Measurements from ENCODE around the gene DYSF.

Gene DYSF

DNA sequence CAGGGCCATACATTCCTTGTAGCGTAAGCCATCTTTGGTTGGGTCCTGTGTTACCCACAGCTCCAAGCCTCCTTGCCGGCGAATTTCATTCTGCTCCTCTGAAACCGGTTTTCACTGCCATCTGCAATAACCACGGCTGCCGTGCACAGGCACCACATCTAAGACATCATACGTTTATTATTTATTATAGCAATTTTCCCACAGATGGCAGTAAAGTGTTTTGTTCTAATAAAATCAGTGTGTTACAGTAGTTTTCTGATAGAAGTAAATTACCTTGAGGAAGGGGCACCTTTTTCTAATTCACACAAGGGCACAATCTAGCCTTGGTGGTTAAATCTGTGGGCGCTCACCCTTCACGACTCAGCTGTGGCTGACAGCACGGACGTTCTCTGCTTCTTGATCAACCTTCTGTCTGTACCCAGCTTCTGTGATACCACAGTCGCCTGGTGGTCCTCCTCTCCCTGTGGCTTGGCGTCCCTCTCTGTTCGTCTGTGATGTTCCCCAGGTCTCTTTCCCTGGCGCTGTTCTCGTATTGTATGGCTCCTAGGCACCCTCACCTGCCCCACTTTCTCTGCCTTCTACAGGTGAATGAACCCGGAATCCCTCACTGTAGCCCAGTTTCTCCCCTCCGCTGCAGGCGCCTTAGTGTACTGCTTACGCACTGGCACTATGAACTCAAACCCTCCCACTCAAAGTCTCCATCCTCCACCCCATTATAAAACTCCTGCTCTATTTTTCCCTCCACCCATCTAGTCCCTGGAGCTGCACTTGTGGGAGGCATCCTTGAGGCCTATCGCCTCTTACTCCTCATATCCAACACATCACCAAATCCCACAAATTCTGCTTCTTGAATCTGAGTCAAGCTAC lies 236.8 kb downstream of the DYSF start:
- Mint-ChIP-seq H3K27me3 (peaks cover 9% of the 10 kb centered on the region), H3K4me3 (no peak overlapping the region), H3K9me3 (peaks cover 15% of the 10 kb centered on the region), H3K36me3 (no peaks in the 10 kb centered on the region), H3K27ac (no peak overlapping the region), H3K4me1 (no peaks in the 10 kb centered on the region)
- ATAC-seq: no peak

DNA sequence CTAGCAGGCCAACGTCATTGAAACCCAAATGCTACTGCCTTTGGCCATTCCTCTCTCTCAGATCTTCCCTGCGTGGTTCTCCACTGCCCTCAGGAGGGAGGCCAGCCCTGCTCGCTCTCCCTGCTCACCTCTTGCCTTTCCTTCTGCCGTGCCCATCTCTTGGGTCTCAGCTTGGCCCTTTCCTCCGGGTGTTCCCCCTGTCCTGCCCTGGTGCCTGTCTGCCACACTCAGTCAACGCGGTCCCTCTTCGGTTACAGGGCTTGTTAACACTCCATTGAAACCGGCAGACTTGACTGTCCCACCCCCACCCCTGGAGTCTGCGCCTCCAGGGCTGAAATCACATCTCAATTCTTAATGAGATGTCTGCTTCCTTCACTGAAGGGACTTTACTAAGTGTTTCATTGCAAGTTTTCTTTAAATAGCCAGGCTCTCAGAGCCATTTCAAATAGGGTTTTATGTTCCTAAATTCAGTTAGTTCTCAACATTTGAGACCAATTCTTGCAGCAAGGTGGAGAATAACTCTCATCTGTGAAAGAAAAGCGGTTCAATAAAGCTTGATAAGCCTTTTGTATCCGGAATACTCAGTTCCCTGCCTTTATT lies 237.6 kb downstream of the DYSF start:
- H3K4me3 Mint-ChIP-seq: no peak overlapping the region
- H3K27me3 Mint-ChIP-seq: peaks cover 9% of the 10 kb centered on the region
- H3K27ac Mint-ChIP-seq: no peak overlapping the region
- ATAC-seq: no peak
- no peaks in the 10 kb centered on the region for H3K36me3 Mint-ChIP-seq
- peaks cover 15% of the 10 kb centered on the region for H3K9me3 Mint-ChIP-seq
- H3K4me1 Mint-ChIP-seq: no peaks in the 10 kb centered on the region

- Mint-ChIP-seq H3K4me1 (no peaks in the 10 kb centered on the region), H3K9me3 (peaks cover 15% of the 10 kb centered on the region), H3K36me3 (no peaks in the 10 kb centered on the region), H3K27me3 (peaks cover 9% of the 10 kb centered on the region), H3K27ac (no peak overlapping the region), H3K4me3 (no peak overlapping the region)
- ATAC-seq: no peak
Measured at GRCh38 chr2:71691747-71692441, 238.5 kb downstream of the DYSF start.

DNA sequence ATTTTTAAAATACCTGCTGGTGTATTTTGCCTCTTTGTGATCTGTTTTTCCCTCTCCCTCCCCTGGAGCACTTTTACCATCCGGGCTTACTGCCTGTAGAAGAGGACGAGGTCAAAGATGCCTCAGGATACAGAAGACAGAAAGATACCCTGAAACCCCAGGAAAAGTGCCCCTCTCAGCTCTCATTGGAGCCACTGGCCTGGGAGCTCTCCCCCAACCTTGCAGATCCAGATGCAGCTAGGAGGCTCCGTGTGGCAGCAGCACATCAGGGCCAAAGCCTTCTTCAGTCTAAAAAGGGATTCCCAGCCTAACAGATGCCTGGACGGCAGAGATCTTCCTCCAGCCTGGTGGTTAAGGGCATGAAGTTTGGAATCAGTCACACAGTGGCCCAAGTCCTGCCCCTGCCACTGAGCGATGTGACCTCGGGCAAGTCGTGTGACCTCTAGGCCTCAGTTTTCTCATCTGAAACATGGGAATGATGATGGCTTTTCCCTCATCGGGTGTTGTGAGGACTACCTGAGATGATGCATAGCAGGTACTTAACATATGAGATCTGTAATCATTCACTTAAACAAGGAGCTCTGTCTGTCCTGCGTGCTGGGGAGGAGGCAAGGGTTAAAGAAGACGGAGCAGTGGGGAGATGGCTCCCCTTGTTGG lies 239.4 kb downstream of the DYSF start:
- H3K27ac Mint-ChIP-seq: no peak overlapping the region
- ATAC-seq: no peak
- peaks cover 13% of the 10 kb centered on the region for H3K9me3 Mint-ChIP-seq
- peaks cover 9% of the 10 kb centered on the region for H3K27me3 Mint-ChIP-seq
- no peaks in the 10 kb centered on the region for H3K4me1 Mint-ChIP-seq
- H3K4me3 Mint-ChIP-seq: no peak overlapping the region
- H3K36me3 Mint-ChIP-seq: no peaks in the 10 kb centered on the region

DNA sequence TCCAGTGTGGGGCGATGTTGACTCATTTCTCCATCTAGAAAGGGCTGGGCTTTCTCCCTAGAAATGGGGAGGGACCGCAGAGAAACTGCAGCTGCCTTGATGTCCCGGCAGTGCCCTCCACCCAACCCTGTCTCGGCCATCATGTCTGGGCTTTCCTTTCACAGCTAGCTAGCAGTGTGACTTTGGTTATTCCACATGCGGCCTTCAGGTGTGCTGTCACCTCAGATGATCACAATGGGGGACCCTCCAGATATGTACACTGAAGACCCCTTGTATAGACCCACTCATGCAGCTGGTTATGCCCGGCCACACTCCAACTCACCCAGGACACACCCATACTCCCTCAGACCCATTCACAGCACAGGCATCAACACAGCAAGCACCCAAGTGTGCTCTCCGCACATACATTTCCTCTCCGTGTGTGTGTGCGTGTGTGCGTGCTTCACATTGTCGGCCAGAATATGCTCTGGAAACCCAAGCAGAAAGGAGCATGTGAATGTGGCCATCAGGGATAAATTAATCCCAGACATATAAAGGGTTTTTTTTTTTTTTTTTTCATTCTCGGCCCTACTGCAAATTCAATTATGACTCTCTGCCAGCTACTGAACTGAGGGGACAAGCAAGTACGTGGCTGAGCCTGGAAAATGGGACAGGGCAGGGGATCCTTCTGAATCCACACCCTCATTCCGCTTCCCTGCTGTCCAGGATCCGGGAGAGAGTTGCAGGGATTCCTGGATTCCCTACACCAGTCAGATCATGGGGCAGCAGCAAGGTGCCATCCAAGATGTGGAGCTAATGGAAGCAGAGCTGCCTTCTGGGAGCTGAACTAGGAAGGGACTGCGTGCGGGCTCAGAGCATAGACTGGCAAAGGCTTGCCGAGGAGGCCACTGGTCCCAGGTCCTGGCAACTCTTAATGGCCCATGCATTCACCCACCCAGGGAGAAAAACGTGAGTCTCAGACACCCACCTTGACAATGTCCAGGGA lies 240.2 kb downstream of the DYSF start:
- Mint-ChIP-seq H3K9me3 (peaks cover 9% of the 10 kb centered on the region), H3K27me3 (peaks cover 9% of the 10 kb centered on the region), H3K27ac (no peak overlapping the region), H3K36me3 (no peaks in the 10 kb centered on the region), H3K4me3 (no peak overlapping the region), H3K4me1 (no peaks in the 10 kb centered on the region)
- no peak for ATAC-seq

DNA sequence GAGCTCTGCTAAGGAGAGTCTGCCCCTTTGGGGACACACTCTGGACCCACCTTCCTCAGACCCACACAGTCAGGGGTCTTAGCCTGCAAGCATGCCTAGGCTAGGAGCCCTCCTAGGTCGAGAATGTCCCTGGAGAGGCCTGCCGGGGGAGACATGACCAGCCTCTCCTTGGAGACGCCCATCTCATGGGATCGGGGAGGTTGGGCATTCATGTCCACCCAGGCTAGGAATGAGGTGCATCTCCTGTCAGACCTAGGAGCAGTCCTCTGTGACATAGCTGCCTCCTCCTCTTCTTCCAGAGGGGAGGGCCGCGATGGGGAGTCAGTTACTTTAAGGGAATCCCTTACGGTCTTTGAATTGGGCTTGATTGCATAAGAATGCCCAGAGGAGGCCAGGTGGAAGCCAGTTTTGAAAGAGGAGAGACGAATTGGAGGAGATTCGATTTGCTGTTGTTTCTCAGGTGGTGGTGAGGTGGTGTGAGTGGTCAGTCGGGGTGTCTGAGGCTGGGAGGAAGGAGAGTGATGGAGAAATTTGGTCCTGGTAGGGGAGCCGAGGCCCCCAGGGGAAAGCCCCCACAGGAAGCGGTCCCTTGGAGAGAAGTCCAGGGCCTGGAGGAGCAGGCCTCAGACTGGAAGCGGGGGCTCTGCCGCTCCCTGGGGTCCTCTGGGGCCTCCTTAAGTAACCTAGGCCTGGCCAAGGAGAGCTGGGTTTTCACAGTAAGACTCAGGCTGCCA lies 241.3 kb downstream of the DYSF start:
- Mint-ChIP-seq H3K9me3 (peaks cover 5% of the 10 kb centered on the region), H3K4me3 (no peak overlapping the region)
- no peak for ATAC-seq

DNA sequence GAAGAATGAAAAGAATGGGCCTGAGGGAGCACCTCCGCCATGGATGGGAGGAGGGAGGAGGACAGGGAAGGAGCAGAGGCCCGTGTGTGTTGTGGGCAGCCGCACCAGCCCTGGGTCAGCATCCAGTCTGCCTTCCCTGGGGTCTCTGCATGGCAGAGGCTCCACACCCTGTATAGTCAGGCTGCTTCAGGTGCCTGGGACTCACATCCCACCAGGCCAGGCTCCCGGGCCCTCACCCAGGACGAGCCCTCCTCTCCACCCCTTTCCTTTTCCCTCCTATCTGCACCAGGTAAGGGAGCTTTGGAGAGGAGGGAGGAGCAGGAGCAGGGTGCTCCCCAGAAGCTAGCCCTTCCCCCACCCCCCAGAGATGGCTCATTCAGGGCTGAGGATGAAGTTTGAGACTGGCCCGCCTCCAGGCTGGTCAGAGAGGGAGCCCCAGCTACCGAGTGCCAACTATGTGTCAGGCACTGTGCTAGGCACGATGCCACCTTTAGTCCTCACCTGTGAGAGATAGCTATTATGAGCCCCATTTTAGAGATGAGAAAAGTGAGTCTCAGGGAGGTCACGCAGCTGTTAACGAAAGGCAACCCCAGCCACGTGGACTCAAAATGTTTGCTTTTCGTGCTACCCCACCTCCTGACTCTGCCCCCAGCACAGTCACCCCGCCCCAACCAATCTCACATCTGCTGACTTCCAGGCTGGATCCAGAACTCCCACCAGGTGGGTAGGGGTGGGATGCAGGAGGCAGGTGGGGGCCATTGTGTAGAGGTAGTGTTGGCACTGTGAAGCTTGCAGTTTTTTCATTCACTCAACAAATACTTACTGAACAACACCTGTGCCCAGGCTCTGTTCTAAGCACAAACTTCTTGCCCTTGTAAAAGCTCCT lies 242.1 kb downstream of the DYSF start:
- ATAC-seq: no peak
- Mint-ChIP-seq H3K36me3 (no peaks in the 10 kb centered on the region), H3K4me3 (no peak overlapping the region), H3K4me1 (no peaks in the 10 kb centered on the region), H3K27me3 (peaks cover 9% of the 10 kb centered on the region), H3K9me3 (peaks cover 5% of the 10 kb centered on the region), H3K27ac (no peak overlapping the region)

More for the DNA sequence above, 241.3 kb downstream of the DYSF start:
- peaks cover 9% of the 10 kb centered on the region for H3K27me3 Mint-ChIP-seq
- H3K36me3 Mint-ChIP-seq: no peaks in the 10 kb centered on the region
- no peak overlapping the region for H3K27ac Mint-ChIP-seq
- no peaks in the 10 kb centered on the region for H3K4me1 Mint-ChIP-seq

- Mint-ChIP-seq H3K36me3 (no peaks in the 10 kb centered on the region), H3K4me3 (no peak overlapping the region), H3K9me3 (no peaks in the 10 kb centered on the region), H3K27ac (no peak overlapping the region), H3K27me3 (peaks cover 9% of the 10 kb centered on the region), H3K4me1 (no peaks in the 10 kb centered on the region)
- no peak for ATAC-seq
Measured at GRCh38 chr2:71696381-71696780, 243.0 kb downstream of the DYSF start.

- Mint-ChIP-seq H3K27ac (no peak overlapping the region), H3K27me3 (peaks cover 15% of the 10 kb centered on the region), H3K9me3 (no peaks in the 10 kb centered on the region), H3K4me1 (no peaks in the 10 kb centered on the region), H3K36me3 (no peaks in the 10 kb centered on the region), H3K4me3 (no peak overlapping the region)
- no peak for ATAC-seq
Measured at GRCh38 chr2:71697106-71698004, 244.0 kb downstream of the DYSF start.

- no peak overlapping the region for H3K27ac Mint-ChIP-seq
- H3K9me3 Mint-ChIP-seq: no peaks in the 10 kb centered on the region
- no peaks in the 10 kb centered on the region for H3K36me3 Mint-ChIP-seq
- no peak overlapping the region for H3K4me3 Mint-ChIP-seq
- no peak for ATAC-seq
- no peaks in the 10 kb centered on the region for H3K4me1 Mint-ChIP-seq
- peaks cover 22% of the 10 kb centered on the region for H3K27me3 Mint-ChIP-seq
Measured at GRCh38 chr2:71699428-71699827, 246.1 kb downstream of the DYSF start.

GRCh38 chr2:71700041-71700657 lies 246.8 kb downstream of the DYSF start:
- ATAC-seq: no peak
- H3K4me1 Mint-ChIP-seq: no peaks in the 10 kb centered on the region
- H3K9me3 Mint-ChIP-seq: no peaks in the 10 kb centered on the region
- no peak overlapping the region for H3K4me3 Mint-ChIP-seq
- H3K27ac Mint-ChIP-seq: no peak overlapping the region
- no peaks in the 10 kb centered on the region for H3K36me3 Mint-ChIP-seq
- peaks cover 19% of the 10 kb centered on the region for H3K27me3 Mint-ChIP-seq

All from stimulated activated memory B cell treated with anti-CD40 and anti-IgM and Interleukin-4, amounts not matched to agents 10 μg/mL and 1 μg/mL and 100 μg/mL, for 72 hours (primary cell).